GM21717 (cell line): ENCODE data around the gene DHX34.
"Not testable (repeated sequence)": the region's sequence is repeated elsewhere in the genome, so short reads cannot be mapped to it uniquely, and the experiment has no call there.

Experiments
- ATAC-seq: cut with Tn5 transposase; IDR thresholded peaks from one replicate; pipeline ENCODE4 v1.9.1; 2021; ENCODE audit warnings: mild to moderate bottlenecking, moderate library complexity; ENCODE audit not compliant: unreplicated experiment

Gene DHX34, protein sequence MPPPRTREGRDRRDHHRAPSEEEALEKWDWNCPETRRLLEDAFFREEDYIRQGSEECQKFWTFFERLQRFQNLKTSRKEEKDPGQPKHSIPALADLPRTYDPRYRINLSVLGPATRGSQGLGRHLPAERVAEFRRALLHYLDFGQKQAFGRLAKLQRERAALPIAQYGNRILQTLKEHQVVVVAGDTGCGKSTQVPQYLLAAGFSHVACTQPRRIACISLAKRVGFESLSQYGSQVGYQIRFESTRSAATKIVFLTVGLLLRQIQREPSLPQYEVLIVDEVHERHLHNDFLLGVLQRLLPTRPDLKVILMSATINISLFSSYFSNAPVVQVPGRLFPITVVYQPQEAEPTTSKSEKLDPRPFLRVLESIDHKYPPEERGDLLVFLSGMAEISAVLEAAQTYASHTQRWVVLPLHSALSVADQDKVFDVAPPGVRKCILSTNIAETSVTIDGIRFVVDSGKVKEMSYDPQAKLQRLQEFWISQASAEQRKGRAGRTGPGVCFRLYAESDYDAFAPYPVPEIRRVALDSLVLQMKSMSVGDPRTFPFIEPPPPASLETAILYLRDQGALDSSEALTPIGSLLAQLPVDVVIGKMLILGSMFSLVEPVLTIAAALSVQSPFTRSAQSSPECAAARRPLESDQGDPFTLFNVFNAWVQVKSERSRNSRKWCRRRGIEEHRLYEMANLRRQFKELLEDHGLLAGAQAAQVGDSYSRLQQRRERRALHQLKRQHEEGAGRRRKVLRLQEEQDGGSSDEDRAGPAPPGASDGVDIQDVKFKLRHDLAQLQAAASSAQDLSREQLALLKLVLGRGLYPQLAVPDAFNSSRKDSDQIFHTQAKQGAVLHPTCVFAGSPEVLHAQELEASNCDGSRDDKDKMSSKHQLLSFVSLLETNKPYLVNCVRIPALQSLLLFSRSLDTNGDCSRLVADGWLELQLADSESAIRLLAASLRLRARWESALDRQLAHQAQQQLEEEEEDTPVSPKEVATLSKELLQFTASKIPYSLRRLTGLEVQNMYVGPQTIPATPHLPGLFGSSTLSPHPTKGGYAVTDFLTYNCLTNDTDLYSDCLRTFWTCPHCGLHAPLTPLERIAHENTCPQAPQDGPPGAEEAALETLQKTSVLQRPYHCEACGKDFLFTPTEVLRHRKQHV

GRCh38 chr19:47348819-47349795, at the start of gene DHX34:
Gene DHX34, plus strand, starts transcription at chr19:47349315. Its CDS starts 3,716 bp downstream, at chr19:47353031.
- peak; percentile 86 for ATAC-seq

DNA sequence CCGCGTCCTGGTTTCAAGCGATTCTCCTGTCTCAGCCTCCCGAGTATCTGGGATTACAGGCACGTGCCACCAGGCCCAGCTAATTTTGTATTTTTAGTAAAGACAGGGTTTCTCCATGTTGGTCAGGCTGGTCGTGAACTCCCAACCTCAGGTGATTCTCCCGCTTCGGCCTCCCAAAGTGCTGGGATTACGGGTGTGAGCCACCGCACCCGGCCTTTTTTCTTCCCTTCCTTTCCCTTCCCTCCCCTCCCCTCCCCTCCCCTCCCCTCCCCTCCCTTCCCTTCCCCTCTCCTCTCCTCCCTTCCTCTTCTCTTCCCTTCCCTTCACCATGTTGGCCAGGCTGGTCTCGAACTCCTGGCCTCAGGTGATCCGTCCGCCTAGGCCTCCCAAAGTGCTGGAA, 48.2 kb upstream of the DHX34 start:
- not testable (repeated sequence) for ATAC-seq

DNA sequence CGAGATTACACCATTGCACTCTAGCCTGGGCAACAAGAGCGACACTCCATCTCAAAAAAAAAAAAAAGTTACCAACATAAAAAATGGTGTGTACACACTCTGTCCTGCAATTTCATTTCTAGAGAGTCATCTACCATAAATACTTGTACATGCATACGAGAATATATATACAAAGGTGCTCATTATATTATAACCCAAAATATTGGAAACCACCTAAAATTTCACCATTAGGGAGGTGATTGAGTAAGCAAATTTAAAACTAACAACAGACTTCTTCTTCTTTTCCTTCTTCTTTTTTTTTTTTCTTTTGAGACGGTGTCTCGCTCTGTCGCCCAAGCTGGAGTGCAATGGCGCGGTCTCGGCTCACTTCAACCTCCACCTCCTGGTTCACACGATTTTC, 46.9 kb upstream of the DHX34 start:
- ATAC-seq: no peak

DNA sequence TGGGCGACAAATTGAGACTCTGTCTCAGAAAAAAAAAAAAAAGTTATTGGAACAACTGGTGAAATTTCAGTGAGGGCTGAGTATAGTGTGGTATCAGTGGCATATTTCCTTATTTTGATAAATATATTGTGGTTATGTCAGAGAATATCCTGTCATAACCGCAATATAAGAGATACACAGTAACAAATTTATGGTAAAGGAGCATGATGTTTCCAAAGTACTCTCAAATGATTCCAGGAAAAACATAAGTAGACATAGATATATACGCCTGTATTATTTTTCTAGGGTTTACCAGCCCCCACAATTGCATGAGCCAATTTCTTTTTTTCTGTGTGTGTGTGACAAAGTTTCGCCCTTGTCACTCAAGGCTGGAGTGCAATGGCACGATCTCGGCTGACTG, 45.1 kb upstream of the DHX34 start:
- no peak for ATAC-seq

DNA sequence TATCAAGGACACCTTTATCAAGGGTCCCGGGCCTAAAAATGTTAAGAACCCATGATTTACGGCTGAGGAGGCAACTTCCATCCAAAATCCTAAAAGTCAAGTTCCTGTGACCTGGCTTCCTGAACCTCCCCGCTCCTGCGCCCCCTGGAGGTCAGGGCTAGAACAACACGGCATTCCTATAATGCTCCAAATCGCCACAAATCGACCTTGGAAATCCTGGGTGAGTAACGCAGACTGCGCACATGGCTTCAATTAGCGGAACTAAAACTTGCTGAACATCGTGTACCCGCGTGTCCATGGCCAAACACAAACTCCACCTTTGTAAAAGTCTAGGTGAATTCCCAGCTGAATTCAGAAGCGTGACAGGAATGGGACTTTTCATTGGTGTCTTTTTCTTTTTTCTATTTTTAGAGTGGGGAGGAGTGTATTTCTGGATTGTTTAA, 43.8 kb upstream of the DHX34 start:
- ATAC-seq: no peak

DNA sequence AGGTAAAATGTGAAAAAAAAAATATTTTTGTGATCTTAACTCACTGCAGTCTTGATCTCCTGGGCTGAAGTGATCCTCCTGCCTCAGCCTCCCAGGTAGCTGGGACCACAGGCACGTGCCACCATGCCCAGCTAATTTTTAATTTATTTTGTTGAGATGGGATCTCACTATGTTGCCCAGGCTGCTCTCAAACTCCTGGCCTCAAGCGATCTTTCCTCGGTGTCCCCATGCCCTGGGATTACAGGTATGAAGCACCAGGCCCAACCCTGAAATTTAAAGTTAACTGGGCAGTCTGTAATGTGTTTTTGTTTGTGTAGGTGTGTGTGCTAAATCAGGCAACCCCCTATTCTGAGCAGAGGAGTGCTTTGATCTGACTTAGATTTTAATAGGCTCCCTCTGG, 42.8 kb upstream of the DHX34 start:
- ATAC-seq: no peak

DNA sequence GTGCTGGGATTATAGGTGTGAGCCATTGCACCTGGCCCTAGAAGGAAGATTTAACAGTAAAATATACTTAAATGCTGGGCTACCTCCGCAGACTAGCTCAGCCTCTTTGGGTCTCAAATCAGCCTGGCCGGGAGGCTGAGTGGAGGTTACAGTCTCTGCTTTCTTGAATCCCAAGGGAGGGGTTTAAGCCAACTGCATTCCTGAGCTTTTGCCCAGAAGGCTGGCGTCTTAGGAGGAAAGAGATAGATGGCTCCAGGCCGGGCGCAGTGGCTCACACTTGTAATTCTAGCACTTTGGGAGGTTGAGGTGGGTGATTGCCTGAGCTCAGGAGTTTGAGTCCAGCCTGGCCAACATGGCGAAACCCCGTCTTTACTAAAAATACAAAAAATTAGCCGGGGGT, 40.1 kb upstream of the DHX34 start:
- ATAC-seq: no peak

- no peak for ATAC-seq
Observed at GRCh38 chr19:47309608-47310007, 39.5 kb upstream of the DHX34 start, which contains the start of gene C5AR1. Gene C5AR1, plus strand, starts transcription at chr19:47309861. Its CDS starts 35 bp downstream, at chr19:47309896.

- no peak for ATAC-seq
Observed at GRCh38 chr19:47310323-47310722, 38.8 kb upstream of the DHX34 start.

DNA sequence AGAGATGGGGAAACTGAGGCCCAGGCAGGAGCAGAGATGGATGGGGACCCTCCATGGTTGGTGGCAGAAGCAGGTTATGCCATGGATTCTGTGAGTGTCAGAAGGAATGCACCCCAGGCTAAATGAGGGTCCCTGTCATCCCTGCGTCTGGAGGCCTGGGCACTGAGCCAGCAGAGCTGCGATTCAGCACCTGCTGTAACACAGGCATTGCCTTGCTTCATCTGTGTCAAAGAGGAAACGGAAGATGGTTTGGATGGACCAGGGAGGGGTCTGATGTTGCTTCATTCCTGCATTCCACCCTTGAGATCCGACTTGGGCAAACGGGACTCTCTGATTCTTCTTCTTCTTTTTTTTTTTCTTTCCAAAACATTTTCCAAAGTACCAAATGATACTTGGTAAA, 38.3 kb upstream of the DHX34 start:
- no peak for ATAC-seq

GRCh38 chr19:47312366-47313006, 36.6 kb upstream of the DHX34 start:
- no peak for ATAC-seq

- ATAC-seq: no peak
Observed at GRCh38 chr19:47313754-47314295, 35.3 kb upstream of the DHX34 start.

GRCh38 chr19:47315125-47315821, 33.8 kb upstream of the DHX34 start:
- ATAC-seq: no peak

DNA sequence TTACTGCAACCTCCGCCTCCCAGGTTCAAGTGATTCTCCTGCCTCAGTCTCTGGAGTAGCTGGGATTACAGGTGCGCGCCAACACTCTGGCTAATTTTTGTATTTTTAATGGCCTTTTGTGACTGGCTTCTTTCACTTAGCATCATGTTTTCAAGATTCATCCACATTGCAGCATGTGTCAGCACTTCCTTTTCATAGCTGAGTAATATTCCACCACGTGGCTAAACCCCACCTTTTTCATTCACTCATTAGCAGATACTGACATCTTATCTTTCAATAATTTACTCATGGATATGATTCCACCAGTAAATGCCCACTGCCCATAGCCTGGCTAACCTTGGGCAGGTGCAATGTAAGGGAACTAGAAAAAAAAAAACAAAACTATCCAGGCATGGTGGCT, 32.6 kb upstream of the DHX34 start:
- ATAC-seq: no peak

GRCh38 chr19:47319923-47320871, 28.9 kb upstream of the DHX34 start:
- no peak for ATAC-seq

GRCh38 chr19:47321630-47322029, 27.5 kb upstream of the DHX34 start:
- ATAC-seq: no peak

DNA sequence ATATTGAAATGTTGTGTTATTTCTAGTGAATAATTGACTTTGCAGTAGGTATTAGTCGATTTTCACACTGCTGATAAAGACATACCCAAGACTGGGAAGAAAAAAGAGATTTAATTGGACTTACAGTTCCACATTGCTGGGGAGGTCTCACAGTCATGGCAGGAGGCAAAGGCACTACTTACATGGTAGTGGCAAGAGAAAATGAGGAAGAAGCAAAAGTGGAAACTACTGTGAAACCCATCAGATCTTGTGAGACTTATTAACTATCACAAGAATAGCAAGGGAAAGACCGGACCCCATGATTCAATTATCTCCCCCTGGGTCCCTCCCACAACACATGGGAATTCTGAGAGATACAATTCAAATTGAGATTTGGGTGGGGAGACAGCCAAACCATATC, 27.1 kb upstream of the DHX34 start:
- no peak for ATAC-seq

DNA sequence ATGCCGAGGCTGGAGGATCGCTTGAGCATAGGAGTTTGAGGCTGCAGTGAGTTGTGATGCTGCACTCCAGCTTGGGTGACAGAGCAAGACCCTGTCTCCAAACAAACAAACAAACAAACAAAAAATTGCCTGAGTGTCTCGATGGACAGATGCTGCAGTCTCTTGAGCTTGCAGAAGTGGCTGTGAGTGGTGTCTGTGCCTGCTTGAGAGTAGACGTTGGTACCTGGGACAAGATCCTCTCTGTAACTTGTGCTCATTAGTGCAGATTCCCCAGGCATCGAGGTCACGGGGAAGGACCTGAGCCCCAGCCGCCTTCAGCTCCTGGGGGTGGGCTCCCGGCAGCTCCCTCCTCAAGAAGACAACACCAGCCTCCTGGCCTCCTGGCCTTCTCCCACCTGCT, 25.7 kb upstream of the DHX34 start:
- no peak for ATAC-seq
